Smooth muscle cell (in vitro differentiated cells): ENCODE measurements around the gene SUMO3. TPM values are rescaled to one million over a fixed set of nuclear protein-coding genes. Genes with fewer than 3 reads are reported as not detected.
A peak's percentile ranks its signal among the peaks of the same experiment; 100 is the strongest.

ENCODE experiments used
- DNase-seq: peaks from one replicate; lab custom pipeline; 2025; ENCODE audit not compliant: unreplicated experiment; lab: John Stamatoyannopoulos, UW
- H2AFZ ChIP-seq: fragments of 200-600 bp; sonication (generic); 2 replicates; pipeline ENCODE4 v1.6.0; 2016; ENCODE audit warnings: antibody characterized with exemption, low read depth, mild to moderate bottlenecking
- H3F3A ChIP-seq: fragments of 200-600 bp; sonication (generic); 2 replicates; pipeline ENCODE4 v1.6.0; 2017; ENCODE audit warnings: antibody characterized with exemption, low read depth
- H3K27ac ChIP-seq: fragments of 200-600 bp; sonication (generic); 2 replicates; pipeline ENCODE4 v1.5.1; 2016; ENCODE audit warnings: low read depth, mild to moderate bottlenecking
- H3K27me3 ChIP-seq: fragments of 200-600 bp; sonication (generic); 2 replicates; pipeline ENCODE4 v1.6.1; 2016; ENCODE audit warnings: low read depth, mild to moderate bottlenecking
- H3K36me3 ChIP-seq: fragments of 200-600 bp; sonication (generic); 2 replicates; pipeline ENCODE4 v1.5.1; 2016; ENCODE audit warnings: low read depth
- H3K4me1 ChIP-seq: fragments of 200-600 bp; sonication (generic); 2 replicates; pipeline ENCODE4 v1.5.1; 2016; ENCODE audit warnings: low read depth
- H3K4me2 ChIP-seq: fragments of 200-600 bp; sonication (generic); 2 replicates; pipeline ENCODE4 v1.6.0; 2016; ENCODE audit warnings: mild to moderate bottlenecking
- H3K4me3 ChIP-seq: fragments of 200-600 bp; sonication (generic); 2 replicates; pipeline ENCODE4 v1.5.1; 2016; ENCODE audit warnings: mild to moderate bottlenecking
- H3K79me2 ChIP-seq: fragments of 200-600 bp; sonication (generic); 2 replicates; pipeline ENCODE4 v1.6.0; 2016; ENCODE audit warnings: low read depth, mild to moderate bottlenecking
- H3K9ac ChIP-seq: fragments of 200-600 bp; sonication (generic); 2 replicates; pipeline ENCODE4 v1.6.0; 2016; ENCODE audit warnings: low read depth
- H3K9me3 ChIP-seq: fragments of 200-600 bp; sonication (generic); replicated peaks from 2 replicates; pipeline ENCODE4 v1.5.1; 2016; ENCODE audit warnings: low read depth
- H4K20me1 ChIP-seq: fragments of 200-600 bp; sonication (generic); 2 replicates; pipeline ENCODE4 v1.6.0; 2016; ENCODE audit warnings: low read depth
- CTCF ChIP-seq: fragments of 200-600 bp; sonication (generic); IDR thresholded peaks from 2 replicates; pipeline ENCODE4 v1.5.1; 2017; ENCODE audit warnings: borderline replicate concordance, mild to moderate bottlenecking, antibody characterized with exemption; ENCODE audit not compliant: insufficient read depth, poor library complexity, severe bottlenecking
- WGBS: methylation state at CpG from one replicate; pipeline ENCODE4 v1.1.7; 2016; ENCODE audit warnings: low lambda C conversion rate; 5-methylcytosine and 5-hydroxymethylcytosine counted together
- polyA plus RNA-seq: library from polyadenylated mRNA; unstranded; fragments of >200 nt; fragmentation: Nextera tagmentation; extraction: Ambion mirVana; gene quantifications from 2 replicates; pipeline ENCODE4 v1.2.1, GENCODE V29; 2016
- total RNA-seq: library from RNA; depleted of rRNA; stranded (reverse); fragments of >200 nt; gene quantifications from 2 replicates; pipeline ENCODE4 v1.2.3, GENCODE V29; 2014

SUMO3 gene
- total and polyA plus RNA-seq, 2 experiments from 2014 or later: 87.9 to 124 TPM

- Histone ChIP-seq H2AFZ (no peak overlapping the region), H4K20me1 (peaks cover 40% of the 10 kb centered on the region), H3K4me1 (peaks cover 22% of the 10 kb centered on the region), H3K27me3 (no peaks in the 10 kb centered on the region), H3K27ac (no peak overlapping the region), H3K9ac (no peak overlapping the region), H3F3A (peaks cover 9% of the 10 kb centered on the region), H3K9me3 (no peaks in the 10 kb centered on the region), H3K36me3 (no peaks in the 10 kb centered on the region), H3K4me3 (no peak overlapping the region), H3K4me2 (no peak overlapping the region), H3K79me2 (peaks cover 32% of the 10 kb centered on the region)
- DNase-seq: no peak
- TF ChIP-seq CTCF: no peak
- 83% methylated on average over 3 of the region's 3 CpGs for WGBS
These were observed 14.2 kb downstream of the SUMO3 start for GRCh38 chr21:44803651-44804050.

- H3K79me2 ChIP-seq: peaks cover 43% of the 10 kb centered on the region
- peaks cover 22% of the 10 kb centered on the region for H3K4me1 ChIP-seq
- H3K36me3 ChIP-seq: peaks cover 3% of the 10 kb centered on the region
- peak overlapping the region; percentile 98 for H3K4me2 ChIP-seq
- H3K27me3 ChIP-seq: no peaks in the 10 kb centered on the region
- no peaks in the 10 kb centered on the region for H3K9me3 ChIP-seq
- H3K9ac ChIP-seq: peak overlapping the region; percentile 87
- TF ChIP-seq CTCF: no peak
- H3K27ac ChIP-seq: no peak overlapping the region
- DNase-seq: no peak
- peaks cover 43% of the 10 kb centered on the region for H4K20me1 ChIP-seq
- 20% methylated on average over 30 of the region's 32 CpGs for WGBS
- H3F3A ChIP-seq: peaks cover 9% of the 10 kb centered on the region
- peak overlapping the region; percentile 97 for H3K4me3 ChIP-seq
- H2AFZ ChIP-seq: peak overlapping the region; percentile 99
These were observed 15.3 kb downstream of the SUMO3 start for GRCh38 chr21:44802396-44803153.

- Histone ChIP-seq H3K79me2 (peaks cover 51% of the 10 kb centered on the region), H3K4me2 (peak within 1 kb of the TSS; percentile 98), H3K27me3 (no peaks in the 10 kb centered on the region), H3K27ac (peak within 1 kb of the TSS; percentile 15), H3F3A (peaks cover 9% of the 10 kb centered on the region), H4K20me1 (peaks cover 34% of the 10 kb centered on the region), H3K4me1 (peaks cover 22% of the 10 kb centered on the region), H2AFZ (peak within 1 kb of the TSS; percentile 99), H3K9ac (peak within 1 kb of the TSS; percentile 87), H3K9me3 (no peaks in the 10 kb centered on the region), H3K36me3 (peaks cover 3% of the 10 kb centered on the region), H3K4me3 (peak within 1 kb of the TSS; percentile 97)
- no peak for TF ChIP-seq CTCF
- DNase-seq: peak; percentile 42
- under 1% methylated on average over 84 of the region's 97 CpGs for WGBS
These were observed 16.1 kb downstream of the SUMO3 start, which contains the start of gene UBE2G2 for GRCh38 chr21:44801468-44802395. UBE2G2 (minus strand) TSS chr21:44801820; CDS start chr21:44801748, 72 bp downstream.
